LNCAP (cell line): ENCODE data around the gene GRHL3.

Experiments used
- TF ChIP-seq, protein P1 (sequence below): fragments of 450-650 bp; IDR thresholded peaks from 2 replicates; pipeline ENCODE4 v1.5.1; 2017; ENCODE audit warnings: mild to moderate bottlenecking

GRHL3 gene

GRCh38 chr1:24361811-24362210 lies 42.7 kb downstream of the GRHL3 start:
- TF ChIP-seq, protein P1, sequence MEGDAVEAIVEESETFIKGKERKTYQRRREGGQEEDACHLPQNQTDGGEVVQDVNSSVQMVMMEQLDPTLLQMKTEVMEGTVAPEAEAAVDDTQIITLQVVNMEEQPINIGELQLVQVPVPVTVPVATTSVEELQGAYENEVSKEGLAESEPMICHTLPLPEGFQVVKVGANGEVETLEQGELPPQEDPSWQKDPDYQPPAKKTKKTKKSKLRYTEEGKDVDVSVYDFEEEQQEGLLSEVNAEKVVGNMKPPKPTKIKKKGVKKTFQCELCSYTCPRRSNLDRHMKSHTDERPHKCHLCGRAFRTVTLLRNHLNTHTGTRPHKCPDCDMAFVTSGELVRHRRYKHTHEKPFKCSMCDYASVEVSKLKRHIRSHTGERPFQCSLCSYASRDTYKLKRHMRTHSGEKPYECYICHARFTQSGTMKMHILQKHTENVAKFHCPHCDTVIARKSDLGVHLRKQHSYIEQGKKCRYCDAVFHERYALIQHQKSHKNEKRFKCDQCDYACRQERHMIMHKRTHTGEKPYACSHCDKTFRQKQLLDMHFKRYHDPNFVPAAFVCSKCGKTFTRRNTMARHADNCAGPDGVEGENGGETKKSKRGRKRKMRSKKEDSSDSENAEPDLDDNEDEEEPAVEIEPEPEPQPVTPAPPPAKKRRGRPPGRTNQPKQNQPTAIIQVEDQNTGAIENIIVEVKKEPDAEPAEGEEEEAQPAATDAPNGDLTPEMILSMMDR, result no peak

DNA sequence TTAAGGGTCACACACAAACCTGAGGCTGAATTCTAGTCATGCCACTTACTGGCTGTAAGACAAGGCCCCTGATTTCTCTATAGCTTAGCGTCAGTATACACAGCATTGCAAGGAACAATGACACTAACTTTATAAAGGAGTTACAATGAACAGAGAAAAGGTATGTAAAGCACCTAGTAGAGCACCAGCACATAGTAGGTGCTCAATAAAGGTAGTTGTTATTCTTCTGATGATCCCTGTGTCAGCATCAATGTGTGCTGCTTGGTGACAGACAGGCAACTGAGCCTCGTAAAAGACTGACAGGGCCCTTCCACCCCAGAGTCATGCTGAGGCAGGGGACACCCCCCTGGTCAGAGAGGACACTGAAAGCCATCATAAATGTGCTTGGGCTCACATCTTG lies 43.2 kb downstream of the GRHL3 start:
- TF ChIP-seq, protein P1, result no peak

DNA sequence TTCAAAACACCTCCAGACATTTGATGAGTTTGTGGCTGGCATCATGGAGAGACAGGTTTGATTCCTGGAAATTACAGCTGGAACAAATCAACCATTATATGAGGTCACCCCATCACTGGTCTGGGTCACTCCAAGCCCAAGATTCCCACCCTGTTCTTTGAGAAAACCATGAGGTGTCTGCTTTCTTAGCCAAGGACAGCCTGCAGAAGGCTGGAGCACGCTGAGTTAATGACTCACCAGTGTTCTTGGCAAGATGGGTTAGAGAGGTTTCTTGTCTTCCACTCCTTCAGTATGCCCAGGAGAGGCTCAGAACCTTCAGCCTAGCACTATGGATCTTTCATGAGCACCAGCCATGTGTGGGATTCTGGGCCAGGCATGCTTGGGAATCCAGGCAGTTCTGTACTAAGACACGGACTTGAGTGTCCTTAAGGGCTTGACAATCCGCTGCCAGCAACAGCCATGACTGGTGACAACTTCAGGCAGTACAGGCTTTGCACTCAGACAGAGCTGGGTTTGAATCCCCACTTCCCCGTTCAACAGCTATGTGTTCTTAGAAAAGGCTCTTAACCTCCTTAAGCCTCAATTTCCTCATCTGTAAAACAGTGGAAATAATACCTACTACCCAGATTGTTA lies 43.9 kb downstream of the GRHL3 start:
- TF ChIP-seq, protein P1, result no peak

DNA sequence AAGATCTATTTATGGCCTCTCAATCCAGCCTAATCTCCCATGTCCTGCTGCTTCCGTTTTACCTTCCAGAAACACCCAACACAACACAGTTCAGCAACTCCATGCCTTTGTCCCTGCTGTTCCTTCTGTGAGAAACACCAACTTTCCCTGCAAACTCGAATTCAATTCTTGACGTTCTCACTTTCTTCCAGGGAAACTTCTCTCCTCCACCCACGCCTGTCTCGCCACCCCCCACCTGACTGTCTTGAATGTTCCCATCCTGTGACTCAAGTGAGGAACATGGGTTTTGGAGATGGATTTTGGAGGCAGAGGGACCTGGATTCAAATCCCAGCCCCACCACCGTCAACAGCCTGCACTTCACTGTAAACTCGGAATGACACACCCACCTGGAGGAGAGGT lies 44.8 kb downstream of the GRHL3 start:
- TF ChIP-seq, protein P1, result no peak

- TF ChIP-seq, protein P1, result no peak
Measured at GRCh38 chr1:24364605-24364974, 45.4 kb downstream of the GRHL3 start.

- TF ChIP-seq, protein P1, result no peak
Measured at GRCh38 chr1:24364975-24365678, 46.0 kb downstream of the GRHL3 start.

GRCh38 chr1:24366707-24367106 lies 47.5 kb downstream of the GRHL3 start:
- TF ChIP-seq, protein P1, result no peak

- TF ChIP-seq, protein P1, result no peak
Measured at GRCh38 chr1:24369199-24369598, 50.0 kb downstream of the GRHL3 start.
